Stimulated activated CD4-positive, alpha-beta T cell treated with anti-CD3 and anti-CD28 coated beads, Interleukin-4, amount 100 ng/mL, for 1 hour (primary cell): ENCODE measurements around the gene GALNT3.

Experiments
- DNase-seq: peaks from one replicate; pipeline ENCODE4 v3.0.0-alpha.2; 2020

The GALNT3 gene

DNA sequence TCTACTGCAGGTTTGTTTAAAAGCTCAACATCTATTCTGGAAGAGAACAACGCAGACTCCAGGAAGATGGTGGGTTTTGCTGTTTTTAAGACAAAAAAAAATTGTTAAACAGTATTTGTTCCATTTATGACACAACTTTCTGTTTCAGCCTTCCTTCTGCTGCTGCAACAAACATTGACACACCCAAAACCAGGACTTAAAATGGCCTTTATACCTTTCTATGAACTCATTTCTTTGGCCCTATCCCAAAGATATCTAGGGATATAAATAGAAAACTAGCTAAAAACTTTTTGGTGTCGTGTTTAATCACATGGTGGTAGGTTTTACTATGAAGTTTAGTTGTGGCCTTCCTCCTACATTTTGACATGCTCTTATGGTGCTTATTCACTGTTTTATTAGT is 964 bp upstream of the GALNT3 start:
- no peak for DNase-seq

- peak; percentile 42 for DNase-seq
Measured at GRCh38 chr2:165794536-165794928, 485 bp upstream of the GALNT3 start.

- peak; percentile 2 for DNase-seq
Measured at GRCh38 chr2:165793161-165793778, 777 bp downstream of the GALNT3 start.

- no peak for DNase-seq
Measured at GRCh38 chr2:165792104-165792454, 2.0 kb downstream of the GALNT3 start.

GRCh38 chr2:165791421-165792103 is 2.5 kb downstream of the GALNT3 start:
- DNase-seq, result no peak

GRCh38 chr2:165790466-165790865 is 3.6 kb downstream of the GALNT3 start:
- DNase-seq, result no peak

- no peak for DNase-seq
Measured at GRCh38 chr2:165787334-165787733, 6.7 kb downstream of the GALNT3 start.

DNA sequence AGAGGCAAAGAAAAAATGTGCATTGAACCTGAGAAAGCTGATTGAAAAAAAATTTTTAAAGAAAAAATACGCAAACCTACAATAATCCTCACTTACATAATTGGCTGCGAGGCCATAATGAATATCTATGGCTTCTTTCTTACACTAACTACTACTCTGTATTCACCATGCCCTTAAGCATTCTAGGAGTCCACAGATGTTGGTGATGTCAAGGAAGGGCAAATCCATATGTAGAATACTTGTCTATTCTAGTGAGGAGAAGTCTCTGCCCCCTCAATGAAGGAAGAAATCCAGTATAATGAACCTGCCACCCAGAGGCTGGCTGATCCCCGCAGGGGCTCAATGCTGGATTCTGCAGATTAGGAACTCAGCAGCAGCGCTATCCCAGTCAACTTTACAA is 14.3 kb downstream of the GALNT3 start:
- no peak for DNase-seq

GRCh38 chr2:165778653-165779451 is 15.2 kb downstream of the GALNT3 start:
- DNase-seq, result no peak

- no peak for DNase-seq
Measured at GRCh38 chr2:165778187-165778556, 15.9 kb downstream of the GALNT3 start.

DNA sequence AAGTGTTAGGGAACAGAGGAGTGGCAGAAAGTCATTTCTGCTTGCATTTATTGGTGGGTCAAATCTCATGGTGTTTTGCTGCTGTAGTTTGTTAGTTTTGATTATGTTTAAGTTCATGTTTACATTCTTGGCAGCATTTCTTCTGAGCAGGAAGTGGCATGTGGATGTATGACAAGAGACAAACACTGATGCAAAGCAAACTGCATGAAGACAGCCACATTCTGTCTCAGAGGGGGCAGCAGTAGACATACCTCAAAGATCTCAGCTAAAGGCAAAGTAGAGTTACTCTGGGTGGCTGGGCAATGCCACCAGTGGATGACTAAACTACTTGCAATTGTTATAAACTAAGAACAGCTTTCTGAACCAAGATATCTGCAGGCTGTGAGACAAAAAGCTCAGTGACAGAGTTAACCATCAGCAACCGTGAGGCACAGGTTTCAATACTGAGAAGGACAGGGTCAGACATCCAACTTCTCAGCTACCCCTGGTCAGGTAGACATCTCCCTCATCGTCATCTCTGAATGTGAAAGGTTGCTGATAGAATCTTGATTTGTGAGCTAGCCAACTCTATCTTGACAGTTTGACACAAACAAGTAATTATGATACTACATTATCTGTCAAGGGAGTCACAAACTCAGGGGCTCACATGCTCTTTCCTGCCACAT is 16.4 kb downstream of the GALNT3 start:
- DNase-seq, result no peak

DNA sequence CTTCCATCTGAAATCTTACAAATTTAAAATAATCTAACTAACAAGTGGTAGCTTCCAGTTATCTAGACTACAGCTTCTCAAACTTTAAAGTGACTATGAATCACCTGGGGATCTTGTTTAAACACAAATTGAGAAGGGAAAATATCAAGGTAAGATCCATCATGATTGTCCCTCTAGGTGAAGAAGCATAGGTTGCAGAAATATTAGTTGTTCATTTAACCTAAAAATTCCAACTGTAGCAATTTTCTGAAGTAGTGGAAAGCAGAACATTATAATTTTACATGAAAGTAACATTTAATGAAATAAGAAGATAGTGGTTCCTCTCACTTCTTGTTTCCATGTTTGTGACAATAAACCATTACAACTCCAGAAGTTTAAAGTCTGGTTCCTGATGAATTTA is 17.3 kb downstream of the GALNT3 start:
- DNase-seq, result no peak

GRCh38 chr2:165776013-165776412 is 18.0 kb downstream of the GALNT3 start:
- DNase-seq, result no peak

GRCh38 chr2:165773684-165774083 is 20.4 kb downstream of the GALNT3 start:
- no peak for DNase-seq

DNA sequence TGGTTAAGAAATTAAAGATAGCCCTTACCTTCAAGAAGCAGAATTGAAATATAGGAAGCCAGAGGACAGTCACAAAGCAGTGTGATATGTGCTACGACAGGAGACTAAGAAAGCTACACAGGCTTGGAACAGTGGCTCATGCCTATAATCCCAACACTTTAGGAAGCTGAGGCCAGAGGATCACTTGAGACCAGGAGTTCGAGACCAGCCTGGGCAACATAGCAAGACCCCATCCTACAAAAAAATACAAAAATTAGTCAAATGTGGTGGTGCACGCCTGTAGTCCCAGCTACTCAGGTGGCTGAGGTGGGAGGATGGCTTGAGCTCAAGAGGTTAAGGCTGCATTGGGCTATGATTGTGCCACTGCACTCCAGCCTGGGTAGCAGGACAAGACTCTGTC is 21.9 kb downstream of the GALNT3 start:
- no peak for DNase-seq

- DNase-seq, result no peak
Measured at GRCh38 chr2:165766326-165766927, 27.6 kb downstream of the GALNT3 start.

DNA sequence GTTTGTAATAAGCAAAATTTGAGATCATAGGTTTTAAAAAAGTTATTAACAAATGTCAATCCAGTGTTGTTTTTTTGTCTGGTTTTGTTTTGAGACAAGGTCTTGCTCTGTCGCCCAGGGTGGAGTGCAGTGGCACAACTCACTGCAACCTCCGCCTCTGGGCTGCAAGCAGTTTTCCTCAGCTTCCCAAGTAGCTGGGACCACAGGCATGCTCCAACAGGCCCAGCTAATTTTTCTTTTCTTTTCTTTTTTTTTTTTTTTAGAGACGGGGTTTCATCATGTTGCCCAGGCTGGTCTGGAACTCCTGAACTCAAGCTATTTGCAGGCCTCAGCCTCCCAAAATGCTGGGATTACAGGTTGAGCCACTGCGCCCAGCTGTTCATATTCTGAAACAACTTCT is 31.3 kb downstream of the GALNT3 start:
- DNase-seq, result no peak

DNA sequence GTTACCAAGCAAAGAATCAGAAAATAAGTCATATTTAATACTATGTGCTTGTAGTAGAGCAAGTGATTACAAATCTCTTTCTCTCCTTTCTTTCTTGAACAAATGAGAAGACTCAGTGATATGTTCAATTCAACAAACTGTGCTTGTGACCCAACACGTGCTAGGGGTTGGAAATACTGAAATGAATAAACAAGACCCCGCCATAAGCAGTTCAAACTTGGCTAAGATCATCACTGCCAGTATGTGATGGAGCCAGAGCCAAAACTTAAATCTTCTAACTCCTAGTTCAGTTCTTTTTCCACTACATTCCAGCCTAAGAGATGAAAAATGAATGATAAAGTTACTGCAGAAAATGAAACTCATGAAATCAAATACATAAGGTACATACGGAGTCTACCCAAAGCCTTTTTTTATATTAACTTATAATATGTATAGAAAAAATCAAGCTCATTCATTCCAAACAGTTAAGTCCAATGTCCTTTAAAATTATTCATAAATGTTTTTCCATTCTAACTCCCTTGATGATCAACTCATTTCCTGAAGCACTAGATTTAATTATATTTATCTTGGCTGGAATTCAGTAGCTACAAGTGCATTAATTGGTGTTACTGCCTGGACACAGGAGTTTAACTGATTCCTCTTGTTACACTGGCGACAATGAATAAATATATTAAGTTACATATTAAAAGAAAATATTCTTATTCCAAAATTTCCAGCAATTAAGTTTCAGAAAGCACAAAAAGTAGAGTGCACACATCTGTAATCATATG is 36.0 kb downstream of the GALNT3 start:
- DNase-seq, result no peak

DNA sequence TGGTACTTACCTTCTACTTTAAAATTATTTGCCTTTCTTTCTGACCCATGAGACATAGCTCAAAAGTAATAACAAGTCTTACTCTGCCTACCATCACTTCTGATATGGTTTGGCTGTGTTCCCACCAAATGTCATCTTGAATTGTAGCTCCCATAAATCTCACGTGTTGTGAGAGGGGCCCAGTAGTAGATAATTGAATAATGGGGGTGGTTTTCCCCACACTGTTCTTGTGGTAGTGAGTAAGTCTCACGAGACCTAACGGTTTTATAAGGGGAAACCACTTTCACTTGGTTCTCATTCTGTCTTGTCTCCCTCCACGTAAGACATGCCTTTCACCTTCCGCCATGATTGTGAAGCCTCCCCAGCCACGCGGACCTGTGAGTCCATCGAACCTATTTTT is 47.5 kb downstream of the GALNT3 start:
- no peak for DNase-seq

DNA sequence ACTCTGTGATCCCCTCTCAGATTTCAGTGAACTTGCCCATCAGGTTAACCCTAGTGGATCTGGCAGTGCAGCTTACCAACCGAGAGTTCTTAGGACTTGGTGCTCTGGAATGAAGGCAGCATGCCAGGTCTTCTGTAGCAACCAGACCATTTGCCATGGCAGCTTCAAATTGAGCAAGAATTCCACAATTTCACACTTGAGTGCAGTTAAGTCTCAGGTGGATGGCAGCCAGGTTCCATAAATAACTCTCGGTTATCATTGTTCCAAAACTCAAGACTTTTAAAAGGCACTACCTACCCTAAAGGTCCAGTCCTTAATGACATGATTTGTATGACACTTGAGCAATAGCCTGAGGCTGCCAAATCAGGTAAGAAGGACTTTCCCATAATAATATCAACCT is 48.1 kb downstream of the GALNT3 start:
- DNase-seq, result no peak

GRCh38 chr2:165743442-165743841 is 50.6 kb downstream of the GALNT3 start:
- DNase-seq, result no peak

- no peak for DNase-seq
Measured at GRCh38 chr2:165725421-165725820, 68.6 kb downstream of the GALNT3 start.

GRCh38 chr2:165720511-165720910 is 73.5 kb downstream of the GALNT3 start:
- no peak for DNase-seq
